A673 (cell line): ENCODE data around the gene PPP2R5A. TPM values are rescaled to one million over a fixed set of nuclear protein-coding genes. Genes with fewer than 3 reads are reported as not detected.
A peak's percentile ranks its signal among the peaks of the same experiment; 100 is the strongest.

Source experiments
- BruUV-seq: library from RNA; stranded (reverse); fragments of 400-500 nt; replicated peaks from 2 replicates; lab custom pipeline; 2021; lab: Mats Ljungman, UMichigan
- CTCF ChIA-PET: fragments of 300-600 bp; sonication (Branson Sonifier 250); formaldehyde crosslinking; loops from one replicate; lab custom pipeline; 2022; ENCODE audit warnings: antibody characterized with exemption; lab: Charles Lee
- POLR2A ChIA-PET: fragments of 300-600 bp; sonication (Branson Sonifier 250); formaldehyde crosslinking; loops from one replicate; lab custom pipeline; 2022; ENCODE audit warnings: antibody characterized with exemption; ENCODE audit not compliant: low non-redundant PET; lab: Charles Lee
- DNase-seq: peaks from one replicate; pipeline ENCODE4 v3.0.0-alpha.2; 2015; ENCODE audit warnings: low spot score
- H3K27ac ChIP-seq: fragments of 200-600 bp; sonication (generic); 2 replicates; pipeline ENCODE4 v1.5.1; 2016; ENCODE audit warnings: mixed run types, low read depth, mild to moderate bottlenecking, mixed read lengths, antibody characterized with exemption, low read length; ENCODE audit not compliant: poor library complexity, severe bottlenecking
- H3K27me3 ChIP-seq: fragments of 200-600 bp; sonication (generic); replicated peaks from 2 replicates; pipeline ENCODE4 v1.6.1; 2017; ENCODE audit warnings: mixed run types, low read depth, mild to moderate bottlenecking, mixed read lengths, antibody characterized with exemption, low read length; ENCODE audit not compliant: insufficient read depth, poor library complexity
- H3K36me3 ChIP-seq: fragments of 200-600 bp; sonication (generic); 2 replicates; pipeline ENCODE4 v1.6.1; 2016; ENCODE audit warnings: mixed run types, mild to moderate bottlenecking, mixed read lengths, antibody characterized with exemption, low read length; ENCODE audit not compliant: insufficient read depth, poor library complexity, severe bottlenecking
- H3K4me1 ChIP-seq: fragments of 200-600 bp; sonication (generic); 2 replicates; pipeline ENCODE4 v1.6.1; 2017; ENCODE audit warnings: mixed run types, mild to moderate bottlenecking, mixed read lengths, antibody characterized with exemption, low read length; ENCODE audit not compliant: insufficient read depth, poor library complexity, severe bottlenecking
- H3K4me3 ChIP-seq: fragments of 200-600 bp; sonication (generic); 2 replicates; pipeline ENCODE4 v1.5.1; 2016; ENCODE audit warnings: low read depth, mixed run types, mild to moderate bottlenecking, mixed read lengths, low read length; ENCODE audit not compliant: poor library complexity, severe bottlenecking
- H3K9me3 ChIP-seq: fragments of 200-600 bp; sonication (generic); 2 replicates; pipeline ENCODE4 v1.6.1; 2016; ENCODE audit warnings: mixed run types, low read depth, mild to moderate bottlenecking, mixed read lengths, antibody characterized with exemption, low read length; ENCODE audit not compliant: poor library complexity, severe bottlenecking
- CTCF ChIP-seq: fragments of 300-800, 200-600 bp; sonication (generic); conservative IDR thresholded peaks from 2 replicates; pipeline ENCODE4 v1.5.1; 2017; ENCODE audit warnings: low read depth, mild to moderate bottlenecking, antibody characterized with exemption, low read length, moderate library complexity, mixed read lengths
- EZH2 ChIP-seq: fragments of 200-600 bp; sonication (generic); IDR thresholded peaks from 2 replicates; pipeline ENCODE4 v1.6.1; 2017; ENCODE audit warnings: borderline replicate concordance, low read depth, mild to moderate bottlenecking, mixed read lengths, antibody characterized with exemption, low read length; ENCODE audit not compliant: poor library complexity, severe bottlenecking
- intact Hi-C: fragments of 100-400 bp; cut with micrococcal nuclease; formaldehyde crosslinking; loops from one replicate; pipeline ENCODE4 v1.10.0; 2022; ENCODE audit not compliant: unreplicated experiment
- total RNA-seq: library from RNA; stranded (reverse); gene quantifications from 2 replicates; pipeline ENCODE4 v1.2.3, GENCODE V29; 2021

PPP2R5A gene
- total RNA-seq, 1 experiment from 2014 or later: 13.9 TPM

- no peaks in the 10 kb centered on the region for H3K36me3 ChIP-seq
- no peak overlapping the region for H3K27ac ChIP-seq
- intact Hi-C loops: no loop called here
- TF ChIP-seq CTCF: no peak
- no peak for TF ChIP-seq EZH2
- CTCF ChIA-PET: no interaction called here
- H3K4me3 ChIP-seq: no peak overlapping the region
- BruUV-seq: no TSS peak
- H3K4me1 ChIP-seq: no peaks in the 10 kb centered on the region
- H3K9me3 ChIP-seq: no peaks in the 10 kb centered on the region
- POLR2A ChIA-PET: no interaction called here
- DNase-seq: no peak
- no peaks in the 10 kb centered on the region for H3K27me3 ChIP-seq
These were observed 18.2 kb upstream of the PPP2R5A start for GRCh38 chr1:212267017-212267416.

GRCh38 chr1:212267460-212267859 is 17.8 kb upstream of the PPP2R5A start:
- no peaks in the 10 kb centered on the region for H3K36me3 ChIP-seq
- H3K27me3 ChIP-seq: no peaks in the 10 kb centered on the region
- POLR2A ChIA-PET: no interaction called here
- no peak for DNase-seq
- H3K27ac ChIP-seq: no peak overlapping the region
- no peaks in the 10 kb centered on the region for H3K4me1 ChIP-seq
- H3K4me3 ChIP-seq: no peak overlapping the region
- CTCF ChIA-PET: no interaction called here
- H3K9me3 ChIP-seq: no peaks in the 10 kb centered on the region
- no TSS peak for BruUV-seq
- TF ChIP-seq CTCF (no peak), EZH2 (no peak)
- intact Hi-C loops: no loop called here

GRCh38 chr1:212269306-212269705 is 15.9 kb upstream of the PPP2R5A start:
- TF ChIP-seq CTCF (no peak), EZH2 (no peak)
- Histone ChIP-seq H3K36me3 (no peaks in the 10 kb centered on the region), H3K9me3 (no peaks in the 10 kb centered on the region), H3K4me1 (no peaks in the 10 kb centered on the region), H3K4me3 (no peak overlapping the region), H3K27me3 (no peaks in the 10 kb centered on the region), H3K27ac (no peak overlapping the region)
- intact Hi-C loops: no loop called here
- ChIA-PET POLR2A (no interaction called here), CTCF (interaction anchor here (1.2 kb wide), 1 partner anchor 139 kb away, joined by 3 read pairs; no protein-coding TSS in a partner anchor)
- DNase-seq: peak; percentile 19
- BruUV-seq: no TSS peak
